Femur (tissue), 1 donor: ENCODE results near the gene MIF4GD.

Experiments
- DNase-seq: peaks from one replicate; pipeline ENCODE4 v3.0.0-alpha.2; 2017

The MIF4GD gene

GRCh38 chr17:75231741-75232464, 39.1 kb downstream of the MIF4GD start:
- no peak for DNase-seq

- no peak for DNase-seq
Observed at GRCh38 chr17:75231071-75231470, 40.0 kb downstream of the MIF4GD start.

GRCh38 chr17:75228847-75229246, 42.2 kb downstream of the MIF4GD start:
- DNase-seq = no peak

GRCh38 chr17:75228305-75228704, 42.7 kb downstream of the MIF4GD start:
- DNase-seq = no peak

- DNase-seq = no peak
Observed at GRCh38 chr17:75227729-75228128, 43.3 kb downstream of the MIF4GD start.

GRCh38 chr17:75225016-75225415, 46.0 kb downstream of the MIF4GD start:
- no peak for DNase-seq

- no peak for DNase-seq
Observed at GRCh38 chr17:75219815-75220214, 51.2 kb downstream of the MIF4GD start.

GRCh38 chr17:75218131-75218530, 52.9 kb downstream of the MIF4GD start:
- no peak for DNase-seq
